ENCODE measurements around the gene PLEKHS1.
A peak's percentile ranks its signal among the peaks of the same experiment; 100 is the strongest.
"Not testable (repeated sequence)": the region's sequence is repeated elsewhere in the genome, so short reads cannot be mapped to it uniquely, and the experiment has no call there.

Gene PLEKHS1

DNA sequence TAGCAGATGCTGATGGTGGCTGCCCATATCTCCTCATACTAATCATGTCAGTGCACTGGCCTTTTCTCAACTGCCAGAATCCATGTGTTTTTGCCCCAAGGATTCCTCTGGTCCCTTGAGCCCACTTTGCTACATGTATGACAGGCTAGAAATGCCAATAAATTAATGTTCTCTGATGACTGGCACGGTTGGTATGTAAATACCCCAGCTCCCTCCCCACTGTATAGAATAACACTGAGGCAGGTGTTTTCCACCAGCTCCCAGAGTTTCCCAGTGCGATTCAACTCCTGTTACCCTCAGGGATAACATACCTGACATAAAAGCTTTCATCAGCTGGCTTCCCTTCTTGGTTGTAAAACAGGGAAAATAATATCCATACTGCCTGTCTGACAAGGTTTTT, 9.0 kb upstream of the PLEKHS1 start:
- DNase-seq, result no peak

DNA sequence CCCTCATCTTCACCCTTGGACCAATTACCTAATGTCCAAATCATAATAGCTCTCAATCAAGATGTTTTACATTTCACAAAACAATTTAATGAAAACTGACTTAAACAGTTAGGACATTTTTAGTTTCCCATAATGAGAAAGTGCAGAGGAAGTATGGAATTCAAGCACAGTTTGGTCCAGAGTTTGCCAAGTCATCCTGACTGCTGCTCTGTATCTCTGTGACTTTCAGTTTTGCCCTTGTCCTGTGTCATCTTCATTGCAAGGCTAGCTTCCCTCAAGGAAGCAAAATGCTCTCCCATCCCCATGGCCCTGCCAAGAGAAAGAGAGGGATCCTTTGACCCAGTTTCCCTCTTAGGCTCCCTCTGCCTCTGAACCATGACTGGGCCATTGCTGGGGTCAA, 7.9 kb upstream of the PLEKHS1 start:
- DNase-seq, result no peak

DNA sequence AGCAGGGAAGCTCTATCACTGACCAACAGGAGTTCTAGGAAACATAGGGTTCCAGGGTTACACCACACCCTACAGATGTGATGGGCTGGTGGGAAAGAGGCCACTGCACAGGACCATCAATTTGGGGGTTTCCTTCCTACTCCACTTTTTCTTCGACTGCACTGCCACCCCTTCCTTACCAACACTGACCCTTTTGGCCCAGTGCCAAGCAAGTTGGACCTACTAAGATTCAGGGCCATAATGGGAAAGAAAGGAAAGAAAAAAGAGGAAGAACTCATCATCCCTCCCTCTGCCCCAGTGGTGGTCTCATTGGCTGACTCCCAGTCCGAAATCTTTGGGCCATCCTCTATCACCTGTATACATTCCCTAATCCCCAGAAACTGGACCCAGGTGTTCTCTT, 6.1 kb upstream of the PLEKHS1 start:
- DNase-seq, result no peak

- no peak for DNase-seq
Measured at GRCh38 chr10:113746217-113746957, 5.1 kb upstream of the PLEKHS1 start.

GRCh38 chr10:113752553-113752952, 1.1 kb downstream of the PLEKHS1 start:
- no peak for DNase-seq

GRCh38 chr10:113753020-113753692, 1.7 kb downstream of the PLEKHS1 start:
- DNase-seq, result peak; percentile 64

- DNase-seq, result no peak
Measured at GRCh38 chr10:113754125-113754524, 2.6 kb downstream of the PLEKHS1 start.

DNA sequence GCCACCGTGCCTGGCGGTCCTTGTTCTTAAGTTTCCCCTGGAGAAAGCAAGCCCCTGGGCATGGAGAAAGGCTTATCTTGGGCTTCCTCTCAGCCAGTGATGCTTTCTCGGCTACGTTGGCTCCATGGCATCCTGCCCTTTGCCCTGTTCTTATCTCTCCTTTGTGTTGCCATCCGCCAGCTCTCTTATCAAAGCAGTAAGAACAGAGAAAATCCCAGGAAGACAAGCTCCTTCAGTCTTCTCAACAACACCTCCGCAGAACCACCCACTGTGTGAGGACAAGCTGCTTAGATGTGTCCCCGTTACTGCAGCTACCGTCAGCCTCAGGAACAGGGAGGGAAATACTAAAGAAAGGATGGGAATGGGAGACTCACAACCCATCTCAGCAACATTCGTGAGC, 3.3 kb downstream of the PLEKHS1 start:
- DNase-seq, result no peak

DNA sequence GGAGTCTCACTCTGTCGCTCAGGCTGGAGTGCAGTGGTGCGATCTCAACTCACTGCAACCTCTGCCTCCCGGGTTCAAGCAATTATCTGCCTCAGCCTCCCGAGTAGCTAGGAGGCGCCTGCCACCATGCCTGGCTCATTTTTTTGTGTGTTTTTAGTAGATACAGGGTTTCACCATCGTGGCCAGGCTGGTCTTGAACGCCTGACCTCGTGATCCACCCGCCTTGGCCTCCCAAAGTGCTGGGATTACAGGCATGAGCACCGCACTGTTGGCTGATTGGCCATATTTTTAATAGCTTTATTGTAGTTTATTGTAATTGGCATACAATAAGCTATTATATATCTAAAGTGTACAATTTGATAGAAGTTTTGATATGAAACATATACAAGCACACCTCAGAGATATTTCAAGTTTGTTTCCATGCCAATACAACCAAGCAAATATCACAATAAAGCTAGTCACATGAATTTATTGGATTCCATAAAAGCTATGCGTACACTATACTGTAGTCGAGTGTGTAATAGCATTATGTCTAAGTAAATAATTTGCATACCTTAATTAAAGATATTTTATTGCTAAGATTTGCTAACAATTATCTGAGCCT, 5.6 kb downstream of the PLEKHS1 start:
- DNase-seq, result no peak

DNA sequence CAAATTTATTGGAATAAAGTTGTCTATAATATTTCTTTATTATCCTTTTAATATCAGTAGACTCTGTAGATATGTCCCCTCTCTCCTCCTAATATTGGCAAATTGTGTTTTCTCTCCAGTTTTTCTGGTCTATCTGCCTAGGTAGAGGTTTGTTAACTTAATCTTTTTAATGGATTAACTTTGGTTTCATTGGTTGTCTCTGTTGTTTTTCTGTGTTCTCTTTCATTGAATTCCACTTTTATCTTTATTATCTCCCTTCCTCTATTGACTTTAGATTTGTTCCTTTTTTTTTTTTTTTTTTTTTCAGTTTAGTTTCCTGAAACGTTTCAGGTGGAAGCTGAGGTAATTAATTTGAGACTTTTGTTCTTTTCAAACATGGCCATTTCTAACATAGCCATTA, 10.6 kb downstream of the PLEKHS1 start:
- DNase-seq, result no peak

- no peak for DNase-seq
Measured at GRCh38 chr10:113764582-113764981, 13.1 kb downstream of the PLEKHS1 start.

DNA sequence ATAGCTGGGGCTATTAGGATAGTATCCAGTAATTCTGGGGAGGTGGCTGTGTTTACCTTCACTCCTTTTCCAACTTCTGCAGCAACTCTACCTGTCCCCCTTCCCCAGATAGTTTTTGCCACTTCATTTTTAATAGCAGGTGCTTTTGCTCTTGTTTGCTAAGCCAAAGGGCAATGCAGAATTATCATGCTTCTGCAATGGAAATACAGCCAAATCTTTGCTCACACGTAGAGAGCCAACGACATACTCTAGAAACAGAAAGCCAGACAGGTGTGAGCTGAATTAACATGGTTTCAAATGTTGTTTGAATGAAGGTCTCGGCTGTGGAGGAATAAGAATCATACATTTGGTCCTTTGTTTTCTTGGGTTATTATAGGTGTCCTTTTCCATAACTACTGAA, 14.4 kb downstream of the PLEKHS1 start:
- DNase-seq, result no peak

GRCh38 chr10:113767222-113767621, 15.7 kb downstream of the PLEKHS1 start:
- no peak for DNase-seq

DNA sequence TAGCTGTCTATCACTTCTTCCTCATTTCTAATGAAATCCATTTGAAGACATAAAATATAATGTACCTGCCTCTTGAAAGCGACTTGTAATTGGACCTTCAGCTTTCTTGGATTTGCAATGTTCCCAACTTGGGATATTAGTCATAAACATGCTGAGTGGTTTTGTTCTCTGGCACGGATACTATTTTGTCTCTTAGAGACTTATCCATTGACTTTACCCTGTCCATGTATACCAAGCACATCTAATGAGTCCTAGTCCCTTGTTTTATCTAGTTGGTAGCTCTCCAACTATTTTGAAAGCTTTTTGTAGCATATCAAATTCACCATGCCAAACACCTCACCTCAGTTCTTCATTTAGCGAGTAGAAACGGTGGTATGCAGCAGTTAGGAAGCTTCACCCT, 18.9 kb downstream of the PLEKHS1 start:
- DNase-seq, result no peak

- DNase-seq, result not testable (repeated sequence)
Measured at GRCh38 chr10:113771131-113771530, 19.6 kb downstream of the PLEKHS1 start.

- DNase-seq, result no peak
Measured at GRCh38 chr10:113775686-113776294, 24.3 kb downstream of the PLEKHS1 start.

DNA sequence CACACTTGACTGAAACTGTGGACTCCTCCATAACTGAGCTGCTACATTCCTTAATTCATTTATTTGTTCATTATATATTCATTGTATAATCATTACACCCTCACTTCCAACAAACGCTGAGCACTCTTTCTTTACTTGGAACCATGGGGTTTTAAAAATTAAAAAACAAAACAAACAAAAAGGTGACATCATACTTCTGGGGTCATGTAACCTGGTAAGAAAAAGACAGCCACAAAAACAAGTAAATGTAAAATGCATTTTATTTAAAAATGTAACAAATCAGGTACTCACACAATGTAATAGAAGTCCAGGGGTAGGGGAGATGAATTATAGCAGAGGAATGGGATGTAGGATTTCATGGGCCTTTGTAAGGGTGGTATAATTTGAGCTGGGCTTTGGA, 25.1 kb downstream of the PLEKHS1 start:
- no peak for DNase-seq

DNA sequence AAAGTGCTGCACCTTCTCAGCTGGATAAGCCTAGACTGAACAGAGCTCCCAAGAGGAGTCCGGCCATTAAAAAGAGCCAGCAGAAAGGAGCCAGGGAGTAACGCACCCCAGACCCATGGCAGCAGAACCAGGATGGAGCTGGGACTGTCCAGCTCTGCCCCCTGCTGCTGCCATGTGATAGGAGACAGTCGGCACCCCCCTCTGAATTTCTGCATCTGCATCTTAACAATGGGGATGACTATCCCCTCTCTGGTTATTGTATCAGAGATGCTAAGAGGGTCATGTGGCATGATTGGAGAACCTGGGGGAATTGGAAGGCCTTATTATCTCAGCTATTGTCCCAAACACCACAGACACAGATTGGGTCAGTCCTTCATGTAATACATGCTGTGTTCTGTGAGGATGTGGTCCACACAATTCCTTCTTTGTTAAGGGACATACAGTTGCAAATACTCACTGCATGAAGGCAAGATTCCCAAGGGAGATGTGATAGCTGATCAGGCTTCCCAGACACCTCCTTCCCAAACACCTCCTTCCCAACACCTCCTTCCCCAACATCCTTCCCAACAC, 29.3 kb downstream of the PLEKHS1 start:
- no peak for DNase-seq

DNA sequence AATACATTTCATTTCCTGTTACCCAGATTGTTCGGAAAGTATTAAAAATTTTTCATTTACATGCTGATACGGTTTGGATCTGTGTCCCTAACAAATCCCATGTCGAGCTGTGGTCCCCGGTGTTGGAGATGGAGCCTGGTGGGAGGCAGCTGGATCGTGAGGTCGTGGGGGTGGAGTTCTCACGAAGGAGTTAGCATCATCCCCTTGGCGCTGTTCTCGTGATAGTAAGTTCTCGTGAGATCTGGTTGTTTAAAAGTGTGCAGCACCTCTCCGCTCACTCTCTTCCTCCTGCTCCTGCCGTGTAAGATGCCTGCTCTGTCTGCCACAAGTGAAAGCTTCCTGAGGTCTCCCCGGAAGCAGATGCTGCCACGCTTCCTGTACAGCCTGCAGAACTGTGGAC, 30.9 kb downstream of the PLEKHS1 start:
- DNase-seq, result no peak

GRCh38 chr10:113782986-113783704, 31.7 kb downstream of the PLEKHS1 start:
- no peak for DNase-seq

GRCh38 chr10:113788604-113789083, 37.2 kb downstream of the PLEKHS1 start:
- DNase-seq, result no peak

DNA sequence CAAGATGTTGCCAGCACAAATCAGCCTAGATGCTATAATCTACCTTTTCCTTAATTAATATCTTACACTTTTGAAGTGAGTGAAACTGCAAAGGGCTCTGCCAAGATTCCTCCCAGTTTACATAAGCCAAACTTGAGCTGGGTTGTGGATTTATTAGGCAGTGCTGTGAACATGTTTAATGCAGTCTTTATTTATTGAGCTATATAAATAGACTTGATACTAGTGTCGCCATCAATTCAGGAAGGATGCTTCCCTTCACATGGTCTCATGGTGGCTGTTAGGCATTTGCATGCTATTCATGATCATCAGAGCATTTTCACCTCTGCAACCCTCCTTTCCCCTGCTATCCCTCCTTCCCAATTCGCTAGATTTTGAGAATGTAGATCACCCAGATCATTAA, 40.2 kb downstream of the PLEKHS1 start:
- no peak for DNase-seq

DNA sequence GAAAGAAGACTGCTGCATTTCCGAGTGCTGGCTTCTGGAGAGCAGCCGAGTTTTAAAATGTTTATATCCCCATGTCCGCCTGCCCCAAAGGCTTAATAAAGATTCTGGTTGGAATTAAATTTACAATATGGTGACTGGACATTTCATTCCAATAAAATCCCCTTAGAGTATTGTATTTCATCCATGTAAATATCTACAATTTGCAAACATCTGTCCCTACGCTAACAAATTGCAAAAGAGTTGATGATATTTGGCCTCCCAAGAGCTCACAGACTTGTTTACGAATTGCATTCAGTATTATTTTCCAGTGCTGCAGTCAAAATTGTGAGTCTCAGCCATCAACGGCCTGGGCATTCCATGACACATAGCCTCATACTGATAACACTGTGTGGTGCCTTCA, 50.1 kb downstream of the PLEKHS1 start:
- DNase-seq, result no peak

Data from NCI-H510A (cell line).